HepG2 (cell line): ENCODE measurements around the gene SFXN5. TPM values are rescaled to one million over a fixed set of nuclear protein-coding genes. Genes with fewer than 3 reads are reported as not detected.

ENCODE experiments used
- HNRNPUL1 ChIP-seq: fragments of 200-400 bp; formaldehyde crosslinking; IDR thresholded peaks from 2 replicates; pipeline ENCODE4 v1.6.1; 2017; ENCODE audit warnings: low read depth, mild to moderate bottlenecking, low read length, moderate library complexity
- POLR2G ChIP-seq: fragments of 200-400 bp; formaldehyde crosslinking; IDR thresholded peaks from 2 replicates; pipeline ENCODE4 v1.6.1; 2018; ENCODE audit warnings: mild to moderate bottlenecking, low read depth, low read length, moderate library complexity
- TP53 ChIP-seq: sonication (generic); formaldehyde crosslinking; conservative IDR thresholded peaks from 2 replicates; pipeline ENCODE4 v1.4.0; 2020; ENCODE audit warnings: missing genetic modification reagents
- ZHX2 ChIP-seq, 2 experiments: sonication (generic) in 1 of 2; formaldehyde crosslinking in 1 of 2; IDR thresholded peaks; 2 replicates each; pipeline versions ENCODE4 v1.6.1 to v1.9.0; 2014 to 2022; ENCODE audit warnings: antibody characterized with exemption in 1 of 2, borderline replicate concordance in 1 of 2, inconsistent platforms in 1 of 2, low read depth in 1 of 2, missing genetic modification reagents in 1 of 2
- ZNF343 ChIP-seq: sonication (generic); formaldehyde crosslinking; IDR thresholded peaks from 2 replicates; pipeline ENCODE4 v1.4.0; 2020; ENCODE audit warnings: mild to moderate bottlenecking, missing genetic modification reagents
- polyA plus RNA-seq, 8 experiments: library from polyadenylated mRNA; depleted of rRNA in 3 of 8; stranded (reverse) in 7 of 8; unstranded in 1 of 8; fragments of >200 nt; fragmentation: Illumina TruSeq in 4 of 8; extraction: Trizol in 4 of 8; gene quantifications; 2 replicates each; pipeline versions ENCODE4 v1.2.1 to v1.2.3, GENCODE V29; 2011 to 2016; ENCODE audit warnings: low read depth in 4 of 8, missing spikeins in 1 of 8, mixed read lengths in 1 of 8; ENCODE audit not compliant: insufficient read depth in 1 of 8
- total RNA-seq, 5 experiments: library from RNA; depleted of rRNA; stranded (reverse); fragments of >200 nt; fragmentation: Illumina TruSeq; extraction: Trizol; gene quantifications; 2 replicates each; pipeline ENCODE4 v1.2.3, GENCODE V29; 2016; ENCODE audit warnings: low read depth in 1 of 5
- TF ChIP-seq, protein P1 (sequence below): sonication (generic); formaldehyde crosslinking; IDR thresholded peaks from 2 replicates; pipeline ENCODE4 v1.4.0; 2020; ENCODE audit warnings: mild to moderate bottlenecking, missing genetic modification reagents, borderline replicate concordance
- TF ChIP-seq, protein P2 (sequence below): sonication (generic); formaldehyde crosslinking; IDR thresholded peaks from 2 replicates; pipeline ENCODE4 v1.4.0; 2020; ENCODE audit warnings: mild to moderate bottlenecking, missing genetic modification reagents
- TF ChIP-seq, protein P3 (sequence below): sonication (generic); formaldehyde crosslinking; IDR thresholded peaks from 2 replicates; pipeline ENCODE4 v1.4.0; 2020; ENCODE audit warnings: missing genetic modification reagents
- TF ChIP-seq, protein P4 (sequence below): sonication (generic); formaldehyde crosslinking; IDR thresholded peaks from 2 replicates; pipeline ENCODE4 v1.5.0; 2020; ENCODE audit warnings: mild to moderate bottlenecking, missing genetic modification reagents, moderate library complexity

SFXN5 gene
- total and polyA plus RNA-seq, 2 of the 13 experiments (the other 11 are each of a cell fraction or from before 2014, with no cell fraction given), result 34.9 to 37.4 TPM

DNA sequence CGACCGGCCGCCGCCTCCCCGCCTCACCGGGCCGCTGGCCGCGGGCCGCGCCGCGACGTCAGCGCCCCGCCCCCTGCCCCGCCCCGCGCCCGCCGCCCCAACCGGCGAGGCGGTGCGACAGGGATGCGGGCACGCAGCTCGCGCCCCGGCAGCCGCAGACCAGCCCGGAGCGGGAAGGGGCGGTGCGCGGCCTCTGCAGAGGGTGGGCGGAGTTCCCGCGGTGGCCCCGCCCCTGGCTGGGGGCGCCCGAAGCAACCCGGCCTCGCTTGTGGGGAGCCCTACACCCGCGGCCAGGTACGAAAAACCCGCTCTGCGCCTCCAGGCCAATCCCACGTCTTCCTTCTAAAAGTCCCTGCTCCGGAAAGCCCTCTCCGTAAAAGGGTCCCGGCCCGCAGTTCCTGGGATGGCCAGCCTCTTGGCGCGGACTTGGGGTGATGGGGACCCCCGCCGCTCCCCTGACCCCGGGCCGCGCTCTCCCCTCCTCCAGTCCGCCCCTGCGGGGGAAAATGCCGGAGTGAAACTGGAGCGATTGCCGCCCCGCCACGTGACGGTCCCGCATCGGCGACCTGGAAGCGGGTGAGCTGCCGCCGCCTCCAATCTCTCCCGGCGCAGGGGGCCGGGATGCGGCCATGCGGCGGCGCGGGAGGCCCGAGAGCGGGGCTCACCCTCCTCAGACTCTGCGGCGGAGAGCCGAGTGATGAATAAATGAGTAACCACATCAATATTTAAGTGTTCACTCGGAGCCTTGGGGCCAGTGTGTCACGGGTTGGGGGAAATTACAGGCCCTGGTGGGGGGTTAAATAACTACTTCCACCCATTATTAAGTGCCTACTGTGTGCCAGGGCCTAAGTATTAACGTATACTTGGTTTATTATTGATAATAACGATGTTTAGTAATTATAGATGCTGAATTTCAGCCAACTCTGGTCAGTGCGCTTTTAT is 41.7 kb upstream of the SFXN5 start, which contains the start of gene RAB11FIP5 (continued):
- TF ChIP-seq ZHX2 (IDR thresholded peaks at IDR 0.05; ENCODE audit: low read depth), result no peak
- no peak for TF ChIP-seq ZHX2 (CRISPR knock-in tag; IDR thresholded peaks at IDR 0.05; ENCODE audit: borderline replicate concordance)
- TF ChIP-seq HNRNPUL1, result no peak
- TF ChIP-seq, protein P1, sequence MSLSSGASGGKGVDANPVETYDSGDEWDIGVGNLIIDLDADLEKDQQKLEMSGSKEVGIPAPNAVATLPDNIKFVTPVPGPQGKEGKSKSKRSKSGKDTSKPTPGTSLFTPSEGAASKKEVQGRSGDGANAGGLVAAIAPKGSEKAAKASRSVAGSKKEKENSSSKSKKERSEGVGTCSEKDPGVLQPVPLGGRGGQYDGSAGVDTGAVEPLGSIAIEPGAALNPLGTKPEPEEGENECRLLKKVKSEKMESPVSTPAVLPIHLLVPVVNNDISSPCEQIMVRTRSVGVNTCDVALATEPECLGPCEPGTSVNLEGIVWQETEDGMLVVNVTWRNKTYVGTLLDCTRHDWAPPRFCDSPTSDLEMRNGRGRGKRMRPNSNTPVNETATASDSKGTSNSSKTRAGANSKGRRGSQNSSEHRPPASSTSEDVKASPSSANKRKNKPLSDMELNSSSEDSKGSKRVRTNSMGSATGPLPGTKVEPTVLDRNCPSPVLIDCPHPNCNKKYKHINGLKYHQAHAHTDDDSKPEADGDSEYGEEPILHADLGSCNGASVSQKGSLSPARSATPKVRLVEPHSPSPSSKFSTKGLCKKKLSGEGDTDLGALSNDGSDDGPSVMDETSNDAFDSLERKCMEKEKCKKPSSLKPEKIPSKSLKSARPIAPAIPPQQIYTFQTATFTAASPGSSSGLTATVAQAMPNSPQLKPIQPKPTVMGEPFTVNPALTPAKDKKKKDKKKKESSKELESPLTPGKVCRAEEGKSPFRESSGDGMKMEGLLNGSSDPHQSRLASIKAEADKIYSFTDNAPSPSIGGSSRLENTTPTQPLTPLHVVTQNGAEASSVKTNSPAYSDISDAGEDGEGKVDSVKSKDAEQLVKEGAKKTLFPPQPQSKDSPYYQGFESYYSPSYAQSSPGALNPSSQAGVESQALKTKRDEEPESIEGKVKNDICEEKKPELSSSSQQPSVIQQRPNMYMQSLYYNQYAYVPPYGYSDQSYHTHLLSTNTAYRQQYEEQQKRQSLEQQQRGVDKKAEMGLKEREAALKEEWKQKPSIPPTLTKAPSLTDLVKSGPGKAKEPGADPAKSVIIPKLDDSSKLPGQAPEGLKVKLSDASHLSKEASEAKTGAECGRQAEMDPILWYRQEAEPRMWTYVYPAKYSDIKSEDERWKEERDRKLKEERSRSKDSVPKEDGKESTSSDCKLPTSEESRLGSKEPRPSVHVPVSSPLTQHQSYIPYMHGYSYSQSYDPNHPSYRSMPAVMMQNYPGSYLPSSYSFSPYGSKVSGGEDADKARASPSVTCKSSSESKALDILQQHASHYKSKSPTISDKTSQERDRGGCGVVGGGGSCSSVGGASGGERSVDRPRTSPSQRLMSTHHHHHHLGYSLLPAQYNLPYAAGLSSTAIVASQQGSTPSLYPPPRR, result peak; percentile 11; the same call in 1 of the 2 replicates
- TF ChIP-seq TP53 (CRISPR knock-in tag), result no peak
- TF ChIP-seq, protein P2, sequence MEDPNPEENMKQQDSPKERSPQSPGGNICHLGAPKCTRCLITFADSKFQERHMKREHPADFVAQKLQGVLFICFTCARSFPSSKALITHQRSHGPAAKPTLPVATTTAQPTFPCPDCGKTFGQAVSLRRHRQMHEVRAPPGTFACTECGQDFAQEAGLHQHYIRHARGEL (CRISPR knock-in tag), result no peak; the same call in 1 of the 2 replicates
- no peak for TF ChIP-seq ZNF343 (CRISPR knock-in tag)
- TF ChIP-seq POLR2G, result peak; percentile 47; the same call in 1 of the 2 replicates
- TF ChIP-seq, protein P3, sequence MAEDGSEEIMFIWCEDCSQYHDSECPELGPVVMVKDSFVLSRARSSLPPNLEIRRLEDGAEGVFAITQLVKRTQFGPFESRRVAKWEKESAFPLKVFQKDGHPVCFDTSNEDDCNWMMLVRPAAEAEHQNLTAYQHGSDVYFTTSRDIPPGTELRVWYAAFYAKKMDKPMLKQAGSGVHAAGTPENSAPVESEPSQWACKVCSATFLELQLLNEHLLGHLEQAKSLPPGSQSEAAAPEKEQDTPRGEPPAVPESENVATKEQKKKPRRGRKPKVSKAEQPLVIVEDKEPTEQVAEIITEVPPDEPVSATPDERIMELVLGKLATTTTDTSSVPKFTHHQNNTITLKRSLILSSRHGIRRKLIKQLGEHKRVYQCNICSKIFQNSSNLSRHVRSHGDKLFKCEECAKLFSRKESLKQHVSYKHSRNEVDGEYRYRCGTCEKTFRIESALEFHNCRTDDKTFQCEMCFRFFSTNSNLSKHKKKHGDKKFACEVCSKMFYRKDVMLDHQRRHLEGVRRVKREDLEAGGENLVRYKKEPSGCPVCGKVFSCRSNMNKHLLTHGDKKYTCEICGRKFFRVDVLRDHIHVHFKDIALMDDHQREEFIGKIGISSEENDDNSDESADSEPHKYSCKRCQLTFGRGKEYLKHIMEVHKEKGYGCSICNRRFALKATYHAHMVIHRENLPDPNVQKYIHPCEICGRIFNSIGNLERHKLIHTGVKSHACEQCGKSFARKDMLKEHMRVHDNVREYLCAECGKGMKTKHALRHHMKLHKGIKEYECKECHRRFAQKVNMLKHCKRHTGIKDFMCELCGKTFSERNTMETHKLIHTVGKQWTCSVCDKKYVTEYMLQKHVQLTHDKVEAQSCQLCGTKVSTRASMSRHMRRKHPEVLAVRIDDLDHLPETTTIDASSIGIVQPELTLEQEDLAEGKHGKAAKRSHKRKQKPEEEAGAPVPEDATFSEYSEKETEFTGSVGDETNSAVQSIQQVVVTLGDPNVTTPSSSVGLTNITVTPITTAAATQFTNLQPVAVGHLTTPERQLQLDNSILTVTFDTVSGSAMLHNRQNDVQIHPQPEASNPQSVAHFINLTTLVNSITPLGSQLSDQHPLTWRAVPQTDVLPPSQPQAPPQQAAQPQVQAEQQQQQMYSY (CRISPR knock-in tag), result 0 out of 2 replicates have a peak, but pooled peaks have one; percentile 54
- TF ChIP-seq, protein P4, sequence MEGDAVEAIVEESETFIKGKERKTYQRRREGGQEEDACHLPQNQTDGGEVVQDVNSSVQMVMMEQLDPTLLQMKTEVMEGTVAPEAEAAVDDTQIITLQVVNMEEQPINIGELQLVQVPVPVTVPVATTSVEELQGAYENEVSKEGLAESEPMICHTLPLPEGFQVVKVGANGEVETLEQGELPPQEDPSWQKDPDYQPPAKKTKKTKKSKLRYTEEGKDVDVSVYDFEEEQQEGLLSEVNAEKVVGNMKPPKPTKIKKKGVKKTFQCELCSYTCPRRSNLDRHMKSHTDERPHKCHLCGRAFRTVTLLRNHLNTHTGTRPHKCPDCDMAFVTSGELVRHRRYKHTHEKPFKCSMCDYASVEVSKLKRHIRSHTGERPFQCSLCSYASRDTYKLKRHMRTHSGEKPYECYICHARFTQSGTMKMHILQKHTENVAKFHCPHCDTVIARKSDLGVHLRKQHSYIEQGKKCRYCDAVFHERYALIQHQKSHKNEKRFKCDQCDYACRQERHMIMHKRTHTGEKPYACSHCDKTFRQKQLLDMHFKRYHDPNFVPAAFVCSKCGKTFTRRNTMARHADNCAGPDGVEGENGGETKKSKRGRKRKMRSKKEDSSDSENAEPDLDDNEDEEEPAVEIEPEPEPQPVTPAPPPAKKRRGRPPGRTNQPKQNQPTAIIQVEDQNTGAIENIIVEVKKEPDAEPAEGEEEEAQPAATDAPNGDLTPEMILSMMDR (CRISPR knock-in tag), result peak; percentile 26
